Activated CD8-positive, alpha-beta T cell treated with anti-CD3 and anti-CD28 coated beads for 36 hours (primary cell): ENCODE measurements around the gene ARMH4. TPM values are rescaled to one million over a fixed set of nuclear protein-coding genes. Genes with fewer than 3 reads are reported as not detected.

Experiments used
- ATAC-seq: fragments of 200-7000 bp; cut with Tn5 transposase; one replicate; pipeline ENCODE4 v1.10.0; 2021; ENCODE audit warnings: mild to moderate bottlenecking, moderate library complexity
- CTCF ChIA-PET: fragments of 350-600 bp; sonication (Branson Sonifier 250); formaldehyde crosslinking; loops from one replicate; lab custom pipeline; 2021; ENCODE audit warnings: antibody characterized with exemption; lab: Charles Lee
- POLR2A ChIA-PET: fragments of 350-600 bp; sonication (Branson Sonifier 250); formaldehyde crosslinking; loops from one replicate; lab custom pipeline; 2021; ENCODE audit warnings: antibody characterized with exemption; lab: Charles Lee
- DNase-seq: peaks from one replicate; pipeline ENCODE4 v3.0.0-alpha.2; 2020
- H3K27ac Mint-ChIP-seq: one replicate; pipeline ENCODE4 v1.8.0; 2021; ENCODE audit warnings: mild to moderate bottlenecking, mixed read lengths
- H3K27me3 Mint-ChIP-seq: one replicate; pipeline ENCODE4 v1.8.0; 2021; ENCODE audit warnings: mixed read lengths
- H3K36me3 Mint-ChIP-seq: one replicate; pipeline ENCODE4 v1.8.0; 2021; ENCODE audit warnings: low read depth, mixed read lengths
- H3K4me1 Mint-ChIP-seq: one replicate; pipeline ENCODE4 v1.8.0; 2021; ENCODE audit warnings: low read depth, mixed read lengths
- H3K4me3 Mint-ChIP-seq: one replicate; pipeline ENCODE4 v1.8.0; 2021; ENCODE audit warnings: mild to moderate bottlenecking, moderate library complexity, mixed read lengths
- H3K9me3 Mint-ChIP-seq: one replicate; pipeline ENCODE4 v1.8.0; 2021; ENCODE audit warnings: mixed read lengths
- CTCF ChIP-seq: fragments of 200-600 bp; IDR thresholded peaks from one replicate; pipeline ENCODE4 v1.8.0; 2022; ENCODE audit warnings: antibody characterized with exemption, mild to moderate bottlenecking
- intact Hi-C: fragments of 100-400 bp; cut with micrococcal nuclease; formaldehyde crosslinking; loops from one replicate; pipeline ENCODE4 v1.10.0; 2022
- total RNA-seq, 2 experiments: library from RNA; stranded (reverse); gene quantifications; one replicate each; pipeline ENCODE4 v1.2.3, GENCODE V29; 2021

The ARMH4 gene
- total RNA-seq, 2 experiments from 2014 or later: not detected

GRCh38 chr14:58098507-58098906 lies 53.5 kb downstream of the ARMH4 start:
- CTCF ChIA-PET: no interaction called here
- Mint-ChIP-seq H3K9me3 (no peaks in the 10 kb centered on the region), H3K4me3 (no peak overlapping the region), H3K36me3 (no peaks in the 10 kb centered on the region), H3K27me3 (peaks cover 6% of the 10 kb centered on the region), H3K4me1 (no peaks in the 10 kb centered on the region), H3K27ac (no peak overlapping the region)
- TF ChIP-seq CTCF: no peak
- no peak for DNase-seq
- intact Hi-C loops: no loop called here
- no peak for ATAC-seq
- POLR2A ChIA-PET: no interaction called here

- no peak overlapping the region for H3K4me3 Mint-ChIP-seq
- no peaks in the 10 kb centered on the region for H3K4me1 Mint-ChIP-seq
- H3K36me3 Mint-ChIP-seq: no peaks in the 10 kb centered on the region
- DNase-seq (no peak), ATAC-seq (no peak)
- intact Hi-C loops: no loop called here
- peaks cover 6% of the 10 kb centered on the region for H3K27me3 Mint-ChIP-seq
- no peak for TF ChIP-seq CTCF
- H3K27ac Mint-ChIP-seq: no peak overlapping the region
- H3K9me3 Mint-ChIP-seq: no peaks in the 10 kb centered on the region
- POLR2A ChIA-PET: no interaction called here
- CTCF ChIA-PET: no interaction called here
Measured at GRCh38 chr14:58096731-58097130, 55.3 kb downstream of the ARMH4 start.

GRCh38 chr14:58091883-58092630 lies 60.0 kb downstream of the ARMH4 start:
- no peaks in the 10 kb centered on the region for H3K9me3 Mint-ChIP-seq
- CTCF ChIA-PET: no interaction called here
- POLR2A ChIA-PET: no interaction called here
- no peak overlapping the region for H3K27ac Mint-ChIP-seq
- no peak for TF ChIP-seq CTCF
- DNase-seq (no peak), ATAC-seq (no peak)
- intact Hi-C loops: no loop called here
- H3K4me1 Mint-ChIP-seq: no peaks in the 10 kb centered on the region
- H3K36me3 Mint-ChIP-seq: no peaks in the 10 kb centered on the region
- no peak overlapping the region for H3K4me3 Mint-ChIP-seq
- H3K27me3 Mint-ChIP-seq: peaks cover 9% of the 10 kb centered on the region

GRCh38 chr14:58089612-58090011 lies 62.4 kb downstream of the ARMH4 start:
- POLR2A ChIA-PET: no interaction called here
- Mint-ChIP-seq H3K36me3 (no peaks in the 10 kb centered on the region), H3K4me3 (no peak overlapping the region), H3K4me1 (no peaks in the 10 kb centered on the region), H3K9me3 (no peaks in the 10 kb centered on the region), H3K27me3 (peaks cover 11% of the 10 kb centered on the region), H3K27ac (no peak overlapping the region)
- ATAC-seq (no peak), DNase-seq (no peak)
- CTCF ChIA-PET: interaction anchor here (1.0 kb wide), 1 partner anchor 18 kb away, joined by 3 read pairs; no protein-coding TSS in a partner anchor
- intact Hi-C loops: no loop called here
- TF ChIP-seq CTCF: no peak

GRCh38 chr14:58088961-58089360 lies 63.1 kb downstream of the ARMH4 start:
- H3K27me3 Mint-ChIP-seq: peaks cover 12% of the 10 kb centered on the region
- H3K4me3 Mint-ChIP-seq: no peak overlapping the region
- CTCF ChIA-PET: no interaction called here
- no peak overlapping the region for H3K27ac Mint-ChIP-seq
- no peak for DNase-seq
- H3K9me3 Mint-ChIP-seq: no peaks in the 10 kb centered on the region
- H3K36me3 Mint-ChIP-seq: no peaks in the 10 kb centered on the region
- no peak for ATAC-seq
- POLR2A ChIA-PET: no interaction called here
- H3K4me1 Mint-ChIP-seq: no peaks in the 10 kb centered on the region
- no peak for TF ChIP-seq CTCF
- intact Hi-C loops: no loop called here
